ENCODE results near the gene SLCO3A1. TPM values are rescaled to one million over a fixed set of nuclear protein-coding genes. Genes with fewer than 3 reads are reported as not detected.

Gene SLCO3A1
- total and polyA plus RNA-seq, 2 of the 8 experiments (the other 6 are each of a cell fraction or from before 2014, with no cell fraction given) = 15.1 to 20.4 TPM

GRCh38 chr15:92200891-92201290 is 347.4 kb downstream of the SLCO3A1 start:
- Histone ChIP-seq H2BK12ac (ENCODE audit: low read depth, low read length) (no peak overlapping the region), H3K56ac (replicated peaks; ENCODE audit: insufficient read length, low read depth, low read length) (no peak overlapping the region), H3K27ac (ENCODE audit: low read depth, low read length) (no peak overlapping the region), H3K36me3 (ENCODE audit: control insufficient read depth in 2 of 4, insufficient read depth in 4 of 4, low read length in 3 of 4) (no peaks in the 10 kb centered on the region), H2BK15ac (ENCODE audit: low read length) (no peak overlapping the region), H2BK120ac (replicated peaks; ENCODE audit: low read depth, low read length) (no peak overlapping the region), H2BK20ac (ENCODE audit: low read length) (no peak overlapping the region), H3K9me3 (ENCODE audit: insufficient read depth in 2 of 2, low read depth in 1 of 2, low read length in 1 of 2) (no peaks in the 10 kb centered on the region), H4K8ac (ENCODE audit: extremely low read depth, insufficient read depth, low read length) (no peak overlapping the region), H3K9ac (replicated peaks in 1 of 4; ENCODE audit: extremely low read depth in 1 of 4, low read depth in 3 of 4, low read length in 3 of 4) (no peak overlapping the region), H3K4ac (replicated peaks; ENCODE audit: insufficient read length, low read depth, low read length) (no peak overlapping the region), H2BK5ac (ENCODE audit: low read depth, low read length) (peak overlapping the region; percentile 24; the same call in 1 of the 2 replicates), H3K27me3 (replicated peaks in 1 of 4; ENCODE audit: control insufficient read depth in 3 of 4, extremely low read depth in 1 of 4, insufficient read depth in 3 of 4, low read length in 3 of 4) (no peaks in the 10 kb centered on the region), H4K5ac (ENCODE audit: insufficient read length, low read depth, low read length) (no peak overlapping the region), H3K18ac (ENCODE audit: extremely low read depth, low read length) (no peak overlapping the region), H3K23ac (ENCODE audit: insufficient read length) (no peak overlapping the region), H2AK5ac (ENCODE audit: low read depth, low read length) (no peak overlapping the region), H3K14ac (ENCODE audit: insufficient read length) (no peak overlapping the region), H2AFZ (ENCODE audit: low read length) (no peak overlapping the region), H3K79me1 (ENCODE audit: low read depth, low read length) (no peaks in the 10 kb centered on the region), H3K4me3 (ENCODE audit: extremely low read depth in 1 of 4, insufficient read depth in 2 of 4, low read depth in 3 of 4, low read length in 4 of 4) (no peak overlapping the region), H3K4me1 (replicated peaks in 1 of 4; ENCODE audit: control insufficient read depth in 3 of 4, insufficient read depth in 4 of 4, low read length in 3 of 4) (peaks cover 2 to 10% (median 7%) of the 10 kb centered on the region in 4 experiments; a peak in 5 of 7 replicates), H4K91ac (replicated peaks; ENCODE audit: insufficient read length, low read length) (no peak overlapping the region), H3K4me2 (ENCODE audit: insufficient read depth in 1 of 2, low read depth in 2 of 2, low read length in 2 of 2) (no peak overlapping the region), H3K79me2 (ENCODE audit: control insufficient read depth in 1 of 2, insufficient read depth in 2 of 2, low read length in 2 of 2) (no peaks in the 10 kb centered on the region), H4K20me1 (replicated peaks in 1 of 2; ENCODE audit: control insufficient read depth in 1 of 2, insufficient read depth in 2 of 2, low read length in 2 of 2) (no peaks in the 10 kb centered on the region), H3K23me2 (ENCODE audit: low read depth, low read length) (no peaks in the 10 kb centered on the region)
- DNase-seq (ENCODE audit: low read depth in 1 of 2, low spot score in 2 of 2) (no peak), FAIRE-seq (no peak)
- WGBS, 2 experiments (ENCODE audit: extremely low coverage in 1 of 2, insufficient coverage in 1 of 2, insufficient read length in 1 of 2, insufficient replicate concordance in 2 of 2, low coverage in 1 of 2, low lambda C conversion rate in 2 of 2, missing lambda C conversion rate in 1 of 2) = 81% methylated on average over 2 of the region's 2 CpGs; no CpG with 5 or more reads in 1 of the 2 experiments
- ChIA-PET POLR2A (ENCODE audit: partially characterized antibody) (no interaction called here), CTCF (ENCODE audit: partially characterized antibody) (no interaction called here)
- TF ChIP-seq EP300 (IDR thresholded peaks at IDR 0.05; ENCODE audit: borderline replicate concordance in 1 of 2, low read depth in 2 of 2, low read length in 2 of 2) (no peak), CTBP2 (IDR thresholded peaks at IDR 0.05; ENCODE audit: borderline replicate concordance, insufficient read depth, insufficient read length, low read length) (no peak), RBBP5 (IDR thresholded peaks at IDR 0.05; ENCODE audit: borderline replicate concordance, low read depth, low read length) (no peak), JUN (IDR thresholded peaks at IDR 0.05; ENCODE audit: low read depth, low read length) (no peak), SP4 (IDR thresholded peaks at IDR 0.05; ENCODE audit: low read length) (no peak), CHD1 (IDR thresholded peaks at IDR 0.05; ENCODE audit: low read depth, low read length) (no peak), EGR1 (IDR thresholded peaks at IDR 0.05; ENCODE audit: borderline replicate concordance, low read depth, low read length) (no peak), POLR2A (IDR thresholded peaks at IDR 0.05; ENCODE audit: control extremely low read depth in 1 of 2, low read depth in 2 of 2, low read length in 2 of 2) (no peak), NRF1 (IDR thresholded peaks at IDR 0.05; ENCODE audit: low read depth, low read length) (no peak), SIN3A (conservative IDR thresholded peaks at IDR 0.05 in 1 of 2, IDR thresholded peaks at IDR 0.05 in 1 of 2; ENCODE audit: low read depth in 1 of 2, low read length in 2 of 2) (no peak), KDM1A (IDR thresholded peaks at IDR 0.05; ENCODE audit: borderline replicate concordance, low read length) (no peak), BRCA1 (IDR thresholded peaks at IDR 0.05; ENCODE audit: low read depth, low read length) (no peak), PHF8 (conservative IDR thresholded peaks at IDR 0.05; ENCODE audit: low read depth, low read length) (no peak), SP2 (IDR thresholded peaks at IDR 0.05; ENCODE audit: low read length) (no peak), TAF7 (optimal IDR thresholded peaks at IDR 0.05; ENCODE audit: borderline replicate concordance, low read depth, low read length) (no peak)
